Measurements from ENCODE around the gene UBASH3B.

UBASH3B gene

DNA sequence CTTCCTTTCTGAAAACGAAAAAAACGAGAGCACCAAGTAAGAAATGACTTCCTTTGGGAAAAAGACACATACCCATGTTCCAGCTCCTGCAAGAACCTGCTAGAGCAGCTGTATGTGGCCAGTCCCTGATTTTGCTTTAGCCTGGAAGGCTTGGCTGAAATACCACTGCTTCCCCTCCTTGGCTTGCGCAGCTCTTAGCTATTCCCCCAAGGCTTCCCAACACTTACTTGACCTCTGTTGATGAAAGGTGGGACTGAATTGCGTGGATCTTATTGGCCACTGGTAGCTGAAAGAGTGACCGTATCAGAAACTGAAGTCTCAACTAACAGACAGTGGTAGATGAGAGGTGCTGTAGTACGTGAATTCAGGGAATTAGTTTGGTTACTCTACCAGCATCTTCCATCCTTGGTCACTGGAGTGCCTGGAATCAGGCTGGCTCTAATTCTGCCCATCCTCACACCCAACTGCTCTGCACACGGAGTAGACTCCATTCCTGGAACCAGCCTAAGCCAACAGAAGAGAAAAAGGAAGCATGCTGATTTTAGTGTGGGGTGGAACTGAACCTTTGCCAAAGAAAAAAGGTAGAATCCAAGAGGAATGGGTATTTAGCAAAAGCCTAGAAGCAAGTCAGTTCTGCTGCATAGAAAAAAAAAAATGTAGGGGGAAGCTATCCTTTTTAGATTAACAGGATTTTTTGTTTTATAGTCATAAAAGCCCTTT lies 109.0 kb downstream of the UBASH3B start:
- H3K4me3 ChIP-seq (replicated peaks; ENCODE audit: low read depth, low read length), result no peak overlapping the region
- TF ChIP-seq, protein P1, sequence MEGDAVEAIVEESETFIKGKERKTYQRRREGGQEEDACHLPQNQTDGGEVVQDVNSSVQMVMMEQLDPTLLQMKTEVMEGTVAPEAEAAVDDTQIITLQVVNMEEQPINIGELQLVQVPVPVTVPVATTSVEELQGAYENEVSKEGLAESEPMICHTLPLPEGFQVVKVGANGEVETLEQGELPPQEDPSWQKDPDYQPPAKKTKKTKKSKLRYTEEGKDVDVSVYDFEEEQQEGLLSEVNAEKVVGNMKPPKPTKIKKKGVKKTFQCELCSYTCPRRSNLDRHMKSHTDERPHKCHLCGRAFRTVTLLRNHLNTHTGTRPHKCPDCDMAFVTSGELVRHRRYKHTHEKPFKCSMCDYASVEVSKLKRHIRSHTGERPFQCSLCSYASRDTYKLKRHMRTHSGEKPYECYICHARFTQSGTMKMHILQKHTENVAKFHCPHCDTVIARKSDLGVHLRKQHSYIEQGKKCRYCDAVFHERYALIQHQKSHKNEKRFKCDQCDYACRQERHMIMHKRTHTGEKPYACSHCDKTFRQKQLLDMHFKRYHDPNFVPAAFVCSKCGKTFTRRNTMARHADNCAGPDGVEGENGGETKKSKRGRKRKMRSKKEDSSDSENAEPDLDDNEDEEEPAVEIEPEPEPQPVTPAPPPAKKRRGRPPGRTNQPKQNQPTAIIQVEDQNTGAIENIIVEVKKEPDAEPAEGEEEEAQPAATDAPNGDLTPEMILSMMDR (IDR thresholded peaks at IDR 0.05; ENCODE audit: low read depth, low read length, missing control alignments), result no peak
- DNase-seq (ENCODE audit: extremely low read depth, low read depth), result no peak

DNA sequence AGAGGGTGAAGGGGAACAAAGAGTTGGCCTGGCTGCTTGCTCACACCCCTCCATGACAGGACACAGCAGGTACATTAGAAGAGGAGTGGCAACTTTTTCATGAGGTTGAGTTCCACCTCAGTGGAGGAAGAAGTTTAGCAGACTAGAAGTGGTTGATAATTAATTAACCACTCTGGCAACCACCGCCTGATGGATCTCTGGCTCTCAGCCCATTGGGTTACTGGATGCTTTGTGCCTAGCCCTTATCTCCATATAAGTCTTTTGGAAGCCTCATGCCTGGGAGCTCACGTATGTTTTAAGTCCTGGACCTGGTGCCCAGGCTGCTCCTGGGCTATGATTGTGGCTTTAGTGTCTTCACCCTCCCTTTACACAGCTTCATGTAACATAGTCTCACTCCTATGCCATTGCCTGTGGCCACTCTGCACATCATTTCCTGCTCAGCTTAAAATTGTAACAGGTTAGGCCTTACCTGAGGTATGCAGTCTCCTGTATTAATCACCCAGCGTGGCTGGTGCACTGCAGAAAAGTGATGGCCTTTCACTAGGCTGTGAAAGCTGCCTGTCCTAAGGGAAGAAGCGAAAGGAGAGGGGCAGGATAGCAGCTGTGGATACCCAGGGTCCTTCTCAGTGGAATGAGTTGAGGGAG lies 110.1 kb downstream of the UBASH3B start:
- no peak for DNase-seq (ENCODE audit: extremely low read depth, low read depth)
- TF ChIP-seq, protein P1 (IDR thresholded peaks at IDR 0.05; ENCODE audit: low read depth, low read length, missing control alignments), result no peak
- no peak overlapping the region for H3K4me3 ChIP-seq (replicated peaks; ENCODE audit: low read depth, low read length)

DNA sequence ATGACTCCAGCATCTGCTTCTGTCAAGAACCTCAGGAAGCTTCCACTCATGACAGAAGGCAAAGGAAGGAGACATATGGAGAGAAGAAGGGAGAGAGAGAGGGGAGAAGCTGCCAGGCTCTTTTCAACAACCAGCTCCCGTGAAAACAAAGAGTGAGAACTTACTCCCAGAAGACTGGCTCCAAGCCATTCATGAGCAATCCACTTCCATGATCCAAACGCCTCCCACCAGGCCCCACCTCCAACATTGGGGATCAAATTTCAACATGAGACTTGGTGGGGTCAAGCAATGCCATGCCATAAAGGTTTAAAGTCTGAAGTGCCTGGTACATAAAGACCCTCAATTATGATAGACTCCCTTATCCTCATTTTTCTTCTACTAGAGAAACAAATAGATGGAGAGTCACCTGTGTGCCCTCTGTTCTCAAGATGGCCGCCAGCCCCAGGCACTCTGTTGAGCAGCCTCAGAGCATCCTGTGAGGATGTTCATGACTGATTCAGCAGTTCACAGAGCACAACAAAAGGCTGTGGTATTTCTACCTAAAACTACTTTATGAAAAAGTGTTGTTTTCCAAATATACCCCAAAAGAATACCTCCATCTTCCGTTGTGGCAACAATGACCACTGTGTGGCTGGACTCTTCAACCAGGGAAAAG lies 113.7 kb downstream of the UBASH3B start:
- no peak for DNase-seq (ENCODE audit: extremely low read depth, low read depth)
- TF ChIP-seq, protein P1 (IDR thresholded peaks at IDR 0.05; ENCODE audit: low read depth, low read length, missing control alignments), result no peak
- no peak overlapping the region for H3K4me3 ChIP-seq (replicated peaks; ENCODE audit: low read depth, low read length)

DNA sequence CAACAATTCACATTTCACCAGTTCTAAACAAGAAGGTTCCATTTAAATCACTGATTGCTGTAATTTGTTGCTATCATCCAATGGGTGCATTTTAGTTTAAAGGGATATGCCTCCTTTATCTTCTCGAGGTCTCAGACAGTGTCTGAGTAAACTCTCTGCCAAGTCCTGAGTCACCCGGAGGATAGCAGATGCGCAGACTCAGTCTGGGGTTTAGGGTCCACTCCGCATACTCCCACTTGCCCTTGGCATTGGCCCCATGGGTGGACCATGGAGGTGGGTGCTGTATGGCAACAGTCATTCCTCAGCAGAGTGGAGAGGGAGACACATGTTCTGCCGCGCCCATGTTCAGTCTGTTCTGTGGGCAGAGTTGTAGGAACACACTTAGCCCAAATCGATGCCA lies 117.4 kb downstream of the UBASH3B start:
- TF ChIP-seq, protein P1 (IDR thresholded peaks at IDR 0.05; ENCODE audit: low read depth, low read length, missing control alignments), result no peak
- H3K4me3 ChIP-seq (replicated peaks; ENCODE audit: low read depth, low read length), result no peak overlapping the region
- no peak for DNase-seq (ENCODE audit: extremely low read depth, low read depth)

DNA sequence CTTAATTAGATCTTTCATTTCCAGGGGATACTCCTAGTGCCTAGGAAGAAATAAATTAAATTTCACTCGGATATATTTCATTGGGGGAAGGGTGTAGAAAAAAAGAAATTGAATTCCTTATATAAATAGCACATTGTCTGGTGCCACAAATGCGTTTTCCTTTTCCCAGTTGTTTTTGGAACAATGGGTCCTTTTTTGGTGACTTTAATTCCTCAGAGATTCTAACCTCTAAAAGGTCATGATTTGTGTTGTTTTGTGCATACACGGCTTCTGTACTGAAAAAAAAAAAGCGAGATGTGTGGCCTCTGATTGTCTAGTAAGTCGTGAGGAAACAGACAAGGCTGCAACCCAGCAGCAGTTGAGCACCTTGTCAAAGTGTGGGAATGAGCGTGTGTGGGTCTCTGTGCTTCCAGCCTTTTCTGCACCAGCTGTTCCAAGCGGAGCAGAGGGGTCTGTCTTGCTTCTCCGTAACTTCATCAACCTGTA lies 118.3 kb downstream of the UBASH3B start:
- no peak overlapping the region for H3K4me3 ChIP-seq (replicated peaks; ENCODE audit: low read depth, low read length)
- DNase-seq (ENCODE audit: extremely low read depth, low read depth), result no peak
- TF ChIP-seq, protein P1 (IDR thresholded peaks at IDR 0.05; ENCODE audit: low read depth, low read length, missing control alignments), result no peak

DNA sequence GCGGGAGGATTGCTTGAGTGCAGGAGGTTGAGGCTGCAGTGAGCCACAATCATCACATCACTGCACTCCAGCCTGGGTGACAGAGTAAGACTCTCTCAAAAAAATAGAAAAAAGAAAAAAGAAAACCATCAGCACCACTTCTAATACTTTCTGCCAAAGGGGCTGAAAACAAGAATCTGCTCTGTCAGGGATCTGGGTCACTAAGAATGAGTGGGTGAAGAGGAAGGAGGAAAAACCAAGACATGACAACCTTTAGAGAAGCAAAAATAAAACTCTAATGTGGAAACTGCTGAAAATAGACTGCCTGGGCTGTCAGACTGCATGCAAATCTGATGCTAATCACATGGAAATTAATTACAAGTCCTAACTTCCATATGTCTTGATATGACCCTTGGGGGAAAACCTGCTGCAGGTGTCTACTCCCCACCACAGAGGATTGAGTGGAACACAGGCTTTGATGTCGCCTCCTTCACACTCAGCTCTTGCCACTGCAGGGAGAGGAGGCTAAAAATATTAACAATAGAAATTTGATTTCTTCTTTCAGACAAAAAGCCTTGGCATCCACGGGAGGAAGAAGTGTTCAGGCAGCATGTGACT lies 120.3 kb downstream of the UBASH3B start:
- no peak for DNase-seq (ENCODE audit: extremely low read depth, low read depth)
- TF ChIP-seq, protein P1 (IDR thresholded peaks at IDR 0.05; ENCODE audit: low read depth, low read length, missing control alignments), result no peak
- H3K4me3 ChIP-seq (replicated peaks; ENCODE audit: low read depth, low read length), result no peak overlapping the region

Data from HFF-Myc (cell line).